HUES6 (cell line): Measurements from ENCODE around the gene HSPB2.

Source experiments
- H3K27ac ChIP-seq: 2 replicates; pipeline ENCODE4 v1.7.0; 2013; ENCODE audit warnings: low read depth, mild to moderate bottlenecking, low read length, inconsistent platforms
- H3K27me3 ChIP-seq: 2 replicates; pipeline ENCODE4 v1.6.1; 2013; ENCODE audit warnings: low read length; ENCODE audit not compliant: control insufficient read depth, insufficient read depth
- H3K36me3 ChIP-seq: 2 replicates; pipeline ENCODE4 v1.6.1; 2013; ENCODE audit warnings: low read length; ENCODE audit not compliant: control insufficient read depth, insufficient read depth
- H3K4me1 ChIP-seq: 2 replicates; pipeline ENCODE4 v1.6.1; 2013; ENCODE audit warnings: low read length; ENCODE audit not compliant: control insufficient read depth, insufficient read depth
- H3K4me3 ChIP-seq: 2 replicates; pipeline ENCODE4 v1.5.1; 2013; ENCODE audit warnings: low read depth, low read length
- H3K9ac ChIP-seq: one replicate; pipeline ENCODE4 v1.6.1; 2013; ENCODE audit warnings: mild to moderate bottlenecking, low read length
- H3K9me3 ChIP-seq: 2 replicates; pipeline ENCODE4 v1.6.1; 2013; ENCODE audit warnings: low read depth, low read length; ENCODE audit not compliant: control insufficient read depth, insufficient read depth

HSPB2 gene

DNA sequence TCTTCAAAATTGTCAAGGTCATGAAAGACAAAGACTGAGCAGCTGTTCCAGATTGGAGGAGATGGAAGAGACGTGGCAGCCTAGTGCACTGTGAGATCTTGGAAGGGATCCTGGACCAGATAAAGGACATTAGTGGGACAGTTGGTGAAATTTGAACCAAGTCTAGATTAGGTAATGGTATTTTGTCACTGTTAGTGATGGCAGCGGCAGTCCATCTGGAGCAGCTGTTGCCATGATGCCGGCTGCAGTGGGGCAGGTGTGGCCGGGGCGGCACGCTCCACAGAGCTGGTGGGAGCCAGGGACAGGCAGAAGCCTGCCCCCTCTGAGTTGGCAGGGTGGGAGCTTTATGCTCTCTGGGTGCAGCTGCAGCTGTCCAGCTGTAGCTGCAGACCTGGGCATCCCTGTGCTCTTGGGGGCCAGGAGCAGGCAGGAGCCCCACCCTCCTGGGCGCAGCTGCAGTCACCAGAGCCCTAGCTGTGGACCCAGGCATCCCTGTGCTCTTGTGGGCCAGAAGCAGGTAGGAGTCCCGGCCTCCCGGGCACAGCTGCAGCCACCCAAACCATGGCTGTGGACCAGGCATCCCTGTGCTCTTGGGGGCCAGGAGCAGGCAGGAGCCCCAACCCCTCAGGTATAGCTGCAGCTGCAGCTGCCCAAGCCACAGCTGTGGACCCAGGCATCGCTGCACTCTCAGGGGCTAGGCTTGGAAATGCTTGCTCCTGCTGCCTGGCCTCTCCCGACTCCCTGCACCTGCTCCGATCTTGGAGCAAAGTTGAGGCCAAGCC is 45.3 kb downstream of the HSPB2 start:
- H3K27me3 ChIP-seq: no peaks in the 10 kb centered on the region
- no peak overlapping the region for H3K4me3 ChIP-seq
- H3K9ac ChIP-seq: no peak overlapping the region
- H3K36me3 ChIP-seq: peaks cover 3% of the 10 kb centered on the region; the same call in 1 of the 2 replicates
- H3K9me3 ChIP-seq: peaks cover 11% of the 10 kb centered on the region
- no peak overlapping the region for H3K27ac ChIP-seq
- H3K4me1 ChIP-seq: peaks cover 14% of the 10 kb centered on the region

DNA sequence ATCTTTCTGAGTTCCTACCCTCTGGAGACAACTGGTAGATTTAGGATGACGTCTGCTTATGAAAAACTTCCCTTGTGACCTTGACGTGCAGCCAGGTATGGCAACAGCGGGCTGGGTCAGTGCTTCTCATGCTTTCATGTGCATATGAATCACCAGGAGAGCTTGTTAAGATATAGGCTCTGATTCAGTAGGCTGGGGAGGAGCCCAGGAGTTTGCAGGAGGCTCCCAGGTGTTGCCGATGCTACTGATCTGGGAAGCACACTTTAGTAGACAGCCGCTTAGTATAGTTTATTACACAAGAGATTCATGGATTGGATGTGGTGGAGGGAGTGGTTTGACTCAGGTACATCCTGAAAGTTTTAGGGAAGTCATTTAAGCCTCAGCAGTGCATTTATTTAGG is 48.4 kb downstream of the HSPB2 start:
- Histone ChIP-seq H3K27ac (peak overlapping the region; percentile 10; the same call in 1 of the 2 replicates), H3K9ac (peak overlapping the region; percentile 23), H3K36me3 (peaks cover 3% of the 10 kb centered on the region; the same call in 1 of the 2 replicates), H3K4me3 (0 out of 2 replicates have a peak overlapping the region, but pooled peaks have one; percentile 4), H3K27me3 (no peaks in the 10 kb centered on the region), H3K9me3 (peaks cover 11% of the 10 kb centered on the region), H3K4me1 (peaks cover 19% of the 10 kb centered on the region)

DNA sequence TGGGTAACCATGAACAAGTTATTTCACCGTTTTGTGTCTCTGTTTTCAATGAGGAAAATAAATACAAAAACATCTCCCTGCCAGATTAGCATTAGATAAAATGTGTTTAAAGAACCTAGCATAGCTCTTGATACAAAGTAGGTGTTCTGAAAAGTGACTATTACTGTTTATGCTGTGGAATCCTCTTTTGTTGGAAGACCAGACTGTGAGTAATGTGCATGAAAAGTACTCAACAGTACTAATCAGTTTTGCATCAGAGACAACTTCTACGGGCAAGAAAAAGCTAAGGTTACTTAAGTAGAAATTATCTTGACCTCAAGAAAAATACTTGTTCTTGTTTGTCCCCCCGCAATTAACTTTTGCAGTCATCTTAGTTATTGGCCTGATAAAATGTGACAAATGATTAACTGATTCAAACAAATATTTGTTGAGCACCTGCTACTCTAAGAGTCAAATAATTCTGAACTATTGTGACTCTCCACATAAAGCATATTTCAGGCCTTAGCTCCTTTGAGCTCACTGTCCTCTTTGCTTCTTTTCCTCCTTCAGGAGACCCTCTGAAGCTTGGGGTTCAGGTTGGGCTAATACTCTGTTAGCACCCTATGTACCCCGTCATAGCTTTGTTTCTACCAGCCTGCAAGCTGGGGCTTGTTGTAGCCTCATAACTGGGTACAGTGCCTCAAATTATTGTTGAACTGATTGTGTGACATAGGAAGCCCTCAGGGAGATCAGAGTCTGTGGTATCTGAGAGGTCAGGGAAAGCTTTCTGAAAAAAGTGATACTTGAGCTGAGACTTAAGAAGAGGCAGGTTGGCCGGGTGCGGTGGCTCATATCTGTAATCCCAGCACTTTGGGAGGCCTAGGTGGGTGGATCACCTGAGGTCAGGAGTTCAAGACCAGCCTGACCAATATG is 49.1 kb downstream of the HSPB2 start:
- Histone ChIP-seq H3K27me3 (no peaks in the 10 kb centered on the region), H3K9ac (no peak overlapping the region), H3K27ac (no peak overlapping the region), H3K4me3 (no peak overlapping the region), H3K4me1 (peaks cover 19% of the 10 kb centered on the region), H3K36me3 (peaks cover 3% of the 10 kb centered on the region; the same call in 1 of the 2 replicates), H3K9me3 (peaks cover 11% of the 10 kb centered on the region)
